Measurements from ENCODE around the gene ARRDC1. TPM values are rescaled to one million over a fixed set of nuclear protein-coding genes. Genes with fewer than 3 reads are reported as not detected.

Gene ARRDC1
- total RNA-seq, 1 donor from 2014 or later, result 28.7 TPM

DNA sequence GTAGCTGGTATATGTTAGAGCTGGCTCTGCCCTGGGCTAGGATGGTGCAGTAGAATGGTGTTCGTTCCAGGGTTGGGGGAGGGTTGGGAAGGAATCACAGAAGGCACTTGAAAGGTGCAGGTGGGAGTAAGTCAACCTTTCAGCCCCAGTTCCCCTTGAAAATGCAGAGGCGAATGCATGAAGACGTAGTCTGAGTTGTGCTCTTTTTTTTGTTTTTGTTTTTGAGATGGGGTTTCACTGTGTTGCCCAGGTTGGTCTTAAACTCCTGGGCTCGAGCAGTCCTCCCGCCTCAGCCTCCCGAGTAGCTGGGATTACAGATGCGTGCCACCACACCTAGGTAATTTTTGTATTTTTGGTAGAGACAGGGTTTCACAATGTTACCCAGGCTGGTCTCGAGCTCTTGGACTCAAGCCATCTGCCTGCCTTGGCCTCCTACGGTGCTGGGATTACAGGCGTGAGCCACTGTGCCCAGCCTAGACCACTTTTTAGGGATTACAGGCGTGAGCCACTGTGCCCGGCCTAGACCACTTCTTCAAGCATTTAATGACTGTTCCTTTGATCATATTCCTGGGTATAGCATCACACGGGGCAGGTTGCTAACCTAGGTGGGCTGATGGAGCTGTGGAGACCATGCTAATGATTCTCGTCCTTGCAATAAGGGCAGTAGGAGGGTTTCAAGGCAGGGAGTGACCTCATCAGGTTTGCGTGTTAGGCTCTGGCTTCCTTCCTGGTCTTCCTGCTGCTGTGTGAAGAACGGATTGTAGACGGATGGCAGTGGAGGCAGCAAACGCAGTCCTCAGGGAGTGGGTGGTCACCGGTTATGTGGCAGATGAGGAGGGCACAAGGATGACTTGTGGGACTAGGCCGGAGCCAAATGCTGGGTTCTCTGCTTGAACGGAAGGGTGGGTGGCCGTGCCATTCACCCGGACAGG is 27.0 kb downstream of the ARRDC1 start:
- Mint-ChIP-seq H3K4me1 (ENCODE audit: unreplicated experiment) (peaks cover 28% of the 10 kb centered on the region), H3K4me3 (ENCODE audit: unreplicated experiment) (no peak overlapping the region), H3K27ac (ENCODE audit: unreplicated experiment) (peak overlapping the region; percentile 36), H3K9me3 (ENCODE audit: unreplicated experiment) (no peaks in the 10 kb centered on the region), H3K36me3 (ENCODE audit: unreplicated experiment) (peaks cover 1% of the 10 kb centered on the region), H3K27me3 (ENCODE audit: unreplicated experiment) (no peaks in the 10 kb centered on the region)
- TF ChIP-seq CTCF (IDR thresholded peaks at IDR 0.05), result no peak
- DNase-seq (ENCODE audit: extremely low spot score, unreplicated experiment), result no peak

GRCh38 chr9:137634016-137634415 is 28.5 kb downstream of the ARRDC1 start:
- no peak for TF ChIP-seq CTCF (IDR thresholded peaks at IDR 0.05)
- Mint-ChIP-seq H3K4me1 (ENCODE audit: unreplicated experiment) (peaks cover 25% of the 10 kb centered on the region), H3K27me3 (ENCODE audit: unreplicated experiment) (no peaks in the 10 kb centered on the region), H3K4me3 (ENCODE audit: unreplicated experiment) (no peak overlapping the region), H3K36me3 (ENCODE audit: unreplicated experiment) (no peaks in the 10 kb centered on the region), H3K9me3 (ENCODE audit: unreplicated experiment) (no peaks in the 10 kb centered on the region), H3K27ac (ENCODE audit: unreplicated experiment) (no peak overlapping the region)
- DNase-seq (ENCODE audit: extremely low spot score, unreplicated experiment), result no peak

GRCh38 chr9:137638680-137639079 is 33.2 kb downstream of the ARRDC1 start:
- no peaks in the 10 kb centered on the region for H3K27me3 Mint-ChIP-seq (ENCODE audit: unreplicated experiment)
- H3K4me1 Mint-ChIP-seq (ENCODE audit: unreplicated experiment), result peaks cover 16% of the 10 kb centered on the region
- peaks cover 8% of the 10 kb centered on the region for H3K36me3 Mint-ChIP-seq (ENCODE audit: unreplicated experiment)
- H3K27ac Mint-ChIP-seq (ENCODE audit: unreplicated experiment), result no peak overlapping the region
- H3K4me3 Mint-ChIP-seq (ENCODE audit: unreplicated experiment), result no peak overlapping the region
- no peaks in the 10 kb centered on the region for H3K9me3 Mint-ChIP-seq (ENCODE audit: unreplicated experiment)
- TF ChIP-seq CTCF (IDR thresholded peaks at IDR 0.05), result no peak
- DNase-seq (ENCODE audit: extremely low spot score, unreplicated experiment), result no peak

DNA sequence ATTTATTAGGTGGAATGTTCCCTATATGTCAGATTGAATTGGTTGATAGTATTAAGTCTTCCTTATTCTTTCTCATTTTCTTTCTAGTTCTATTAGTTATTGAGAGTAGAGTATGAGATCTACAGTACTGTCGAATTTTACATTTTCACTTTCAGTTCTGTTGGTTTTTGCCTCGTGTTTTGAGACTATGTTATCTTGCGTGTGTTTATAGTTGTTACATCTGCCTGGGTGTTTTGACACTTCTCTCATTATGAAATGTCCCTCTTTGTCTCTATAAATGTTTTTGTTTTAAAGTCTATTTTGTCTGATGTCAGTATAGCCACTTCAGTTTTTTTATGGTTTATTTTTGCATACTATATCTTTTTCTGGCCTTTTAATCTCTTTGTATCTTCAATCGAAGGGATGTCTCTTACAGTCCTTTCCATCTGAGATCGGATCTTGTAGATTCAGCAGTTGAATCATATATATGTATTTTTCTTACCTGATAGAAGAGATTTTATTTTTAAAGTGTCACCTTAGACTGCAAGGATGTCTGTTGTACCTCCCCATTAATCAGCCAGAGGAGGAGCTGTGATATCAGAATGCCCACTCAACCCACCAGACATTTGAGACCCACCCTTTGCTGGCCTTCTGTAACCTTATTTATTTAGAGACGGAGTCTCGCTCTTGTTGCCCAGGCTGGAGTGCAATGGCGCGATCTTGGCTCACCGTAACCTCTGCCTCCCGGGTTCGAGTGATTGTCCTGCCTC is 34.0 kb downstream of the ARRDC1 start:
- peak overlapping the region; percentile 43 for H3K27ac Mint-ChIP-seq (ENCODE audit: unreplicated experiment)
- peaks cover 8% of the 10 kb centered on the region for H3K36me3 Mint-ChIP-seq (ENCODE audit: unreplicated experiment)
- peak overlapping the region; percentile 2 for H3K4me3 Mint-ChIP-seq (ENCODE audit: unreplicated experiment)
- no peak for TF ChIP-seq CTCF (IDR thresholded peaks at IDR 0.05)
- no peak for DNase-seq (ENCODE audit: extremely low spot score, unreplicated experiment)
- H3K4me1 Mint-ChIP-seq (ENCODE audit: unreplicated experiment), result peaks cover 15% of the 10 kb centered on the region
- H3K9me3 Mint-ChIP-seq (ENCODE audit: unreplicated experiment), result no peaks in the 10 kb centered on the region
- no peaks in the 10 kb centered on the region for H3K27me3 Mint-ChIP-seq (ENCODE audit: unreplicated experiment)

DNA sequence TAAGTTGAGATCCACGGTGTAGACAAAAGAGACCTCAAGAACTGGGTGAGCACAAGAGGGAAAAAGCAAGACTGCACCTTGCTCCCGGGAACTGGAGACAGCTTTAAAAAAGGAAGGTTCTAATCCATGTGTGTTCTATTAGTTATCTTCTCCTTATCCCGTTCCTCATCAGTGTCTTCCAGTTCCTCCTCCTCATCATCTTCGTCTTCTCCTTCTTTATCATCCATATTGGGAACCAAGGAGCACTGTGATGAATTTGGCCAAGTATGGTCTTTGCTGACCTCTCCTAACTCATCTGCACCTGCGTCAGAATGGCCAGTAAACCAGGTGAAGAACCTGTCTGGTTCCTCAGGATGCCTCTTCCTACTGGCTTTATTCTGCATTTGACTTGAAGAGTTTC is 35.4 kb downstream of the ARRDC1 start:
- Mint-ChIP-seq H3K9me3 (ENCODE audit: unreplicated experiment) (no peaks in the 10 kb centered on the region), H3K27me3 (ENCODE audit: unreplicated experiment) (no peaks in the 10 kb centered on the region), H3K4me3 (ENCODE audit: unreplicated experiment) (no peak overlapping the region), H3K36me3 (ENCODE audit: unreplicated experiment) (peaks cover 8% of the 10 kb centered on the region), H3K27ac (ENCODE audit: unreplicated experiment) (no peak overlapping the region), H3K4me1 (ENCODE audit: unreplicated experiment) (peaks cover 15% of the 10 kb centered on the region)
- no peak for TF ChIP-seq CTCF (IDR thresholded peaks at IDR 0.05)
- no peak for DNase-seq (ENCODE audit: extremely low spot score, unreplicated experiment)
